ENCODE results near the gene MTMR10. TPM values are rescaled to one million over a fixed set of nuclear protein-coding genes. Genes with fewer than 3 reads are reported as not detected.
A peak's percentile ranks its signal among the peaks of the same experiment; 100 is the strongest.

MTMR10 gene
- total and polyA plus RNA-seq, 2 donors (not counting 3 experiments of a cell fraction or from before 2014, with no cell fraction given) = 48.3 to 88.5 TPM

DNA sequence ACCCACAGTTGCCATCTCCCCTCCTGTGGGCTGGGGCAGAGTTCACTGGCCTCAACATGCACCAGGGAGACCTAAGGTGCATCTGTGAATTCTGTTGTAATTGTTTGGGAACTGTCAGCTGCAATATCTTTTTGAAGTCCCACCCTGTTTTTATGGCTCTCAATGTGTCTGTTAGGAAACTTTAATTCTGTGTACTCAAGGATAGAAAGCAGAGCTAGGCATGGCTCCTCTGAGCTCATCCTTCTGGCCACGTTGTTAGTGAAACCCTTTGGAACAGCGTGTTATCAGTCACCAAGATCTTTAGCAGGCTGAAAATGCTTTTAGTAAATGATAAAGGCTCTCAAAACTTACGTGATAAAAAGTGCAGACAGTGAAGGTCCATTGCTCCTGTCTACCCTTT, 33.6 kb upstream of the MTMR10 start:
- ChIA-PET CTCF (interaction anchor here (1.7 to 2.9 kb wide), 5 partner anchors 9 to 104 kb away, joined by 5 to 13 read pairs (median 11); partner anchors contain the start of gene MTMR10), POLR2A (interaction anchor here (1.2 to 3.7 kb wide), 3 partner anchors 8 to 104 kb away, joined by 3 to 9 read pairs (median 3); partner anchors contain the start of gene MTMR10)
- FAIRE-seq (no peak), DNase-seq (ENCODE audit: low read depth, low spot score) (peak; percentile 43)
- Histone ChIP-seq H3K9me1 (replicated peaks; ENCODE audit: control insufficient read depth, extremely low read depth, insufficient read depth, low read length) (no peaks in the 10 kb centered on the region), H3K27ac (ENCODE audit: insufficient read depth, low read depth, low read length) (peak overlapping the region; percentile 100), H3K9ac (replicated peaks; ENCODE audit: extremely low read depth, insufficient read depth, low read length) (peak overlapping the region; percentile 80), H2AFZ (ENCODE audit: low read depth, low read length) (peak overlapping the region; percentile 80), H4K20me1 (replicated peaks; ENCODE audit: control insufficient read depth, extremely low read depth, insufficient read depth, low read length) (no peaks in the 10 kb centered on the region), H3K36me3 (ENCODE audit: control insufficient read depth in 2 of 2, extremely low read depth in 1 of 2, insufficient read depth in 2 of 2, low read length in 2 of 2) (no peaks in the 10 kb centered on the region), H3K4me2 (ENCODE audit: insufficient read depth, low read length) (peak overlapping the region; percentile 58), H3K27me3 (ENCODE audit: control insufficient read depth in 2 of 2, insufficient read depth in 2 of 2, low read length in 2 of 2) (no peaks in the 10 kb centered on the region), H3K79me2 (ENCODE audit: control insufficient read depth, insufficient read depth, low read length) (no peaks in the 10 kb centered on the region), H3K9me3 (replicated peaks; ENCODE audit: control insufficient read depth, insufficient read depth, low read length) (no peaks in the 10 kb centered on the region), H3K4me3 (replicated peaks in 1 of 3; ENCODE audit: insufficient read depth in 1 of 3, low read depth in 1 of 3, low read length in 3 of 3) (no peak overlapping the region), H3K4me1 (ENCODE audit: control insufficient read depth, extremely low read depth, insufficient read depth, low read length) (peaks cover 43% of the 10 kb centered on the region)
- no TSS peak for BruUV-seq (replicated peaks)
- dilution Hi-C loops (cut with MboI; ENCODE audit: extremely low pct_ligation_motif_present, low sequenced_read_pairs) = no loop called here
- intact Hi-C loops (cut with micrococcal nuclease) = loop anchor here (5.0 kb wide), 1 partner anchor 57 kb away; no protein-coding TSS in a partner anchor
- TF ChIP-seq, protein P1, sequence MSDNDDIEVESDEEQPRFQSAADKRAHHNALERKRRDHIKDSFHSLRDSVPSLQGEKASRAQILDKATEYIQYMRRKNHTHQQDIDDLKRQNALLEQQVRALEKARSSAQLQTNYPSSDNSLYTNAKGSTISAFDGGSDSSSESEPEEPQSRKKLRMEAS (IDR thresholded peaks at IDR 0.05; ENCODE audit: insufficient read depth, insufficient read length) = no peak
- TF ChIP-seq GATA2 (IDR thresholded peaks at IDR 0.05; ENCODE audit: insufficient read depth, insufficient read length, low read depth, low read length) (peak; percentile 80), POLR2AphosphoS5 (IDR thresholded peaks at IDR 0.05; ENCODE audit: insufficient read depth, low read depth, low read length) (no peak), FOS (IDR thresholded peaks at IDR 0.05; ENCODE audit: borderline replicate concordance, insufficient read depth, low read length) (no peak)

DNA sequence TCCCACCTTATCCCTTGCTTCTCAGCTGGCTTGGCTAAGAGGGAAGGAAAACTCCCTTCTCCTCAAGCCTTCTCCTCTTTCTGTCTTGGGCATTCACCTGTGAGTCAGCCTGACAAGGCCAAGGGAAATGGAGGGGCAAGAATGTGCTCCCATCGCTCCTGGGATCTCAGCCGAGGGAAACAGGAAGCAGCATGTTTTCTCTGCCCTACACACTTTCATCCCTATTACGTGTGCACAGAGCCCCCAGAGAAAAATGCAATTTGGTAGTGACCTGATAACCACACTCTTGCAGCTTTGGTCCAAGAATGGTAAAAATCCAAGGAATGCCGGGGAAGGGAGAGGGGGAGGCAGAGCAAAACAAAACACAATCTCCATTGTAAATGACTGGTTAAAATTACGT, 32.9 kb upstream of the MTMR10 start:
- H2AFZ ChIP-seq (ENCODE audit: low read depth, low read length) = no peak overlapping the region
- peak; percentile 97 for DNase-seq (ENCODE audit: low read depth, low spot score)
- peak; percentile 92 for FAIRE-seq
- no peaks in the 10 kb centered on the region for H3K36me3 ChIP-seq (ENCODE audit: control insufficient read depth in 2 of 2, extremely low read depth in 1 of 2, insufficient read depth in 2 of 2, low read length in 2 of 2)
- CTCF ChIA-PET = interaction anchor here (1.1 to 2.9 kb wide), 7 partner anchors 9 to 105 kb away, joined by 3 to 13 read pairs (median 7); partner anchors contain the start of gene MTMR10
- no peaks in the 10 kb centered on the region for H3K79me2 ChIP-seq (ENCODE audit: control insufficient read depth, insufficient read depth, low read length)
- peak overlapping the region; percentile 100 for H3K27ac ChIP-seq (ENCODE audit: insufficient read depth, low read depth, low read length)
- intact Hi-C loops (cut with micrococcal nuclease) = loop anchor here (5.0 kb wide), 1 partner anchor 58 kb away; no protein-coding TSS in a partner anchor
- H3K27me3 ChIP-seq (ENCODE audit: control insufficient read depth in 2 of 2, insufficient read depth in 2 of 2, low read length in 2 of 2) = no peaks in the 10 kb centered on the region
- H3K4me1 ChIP-seq (ENCODE audit: control insufficient read depth, extremely low read depth, insufficient read depth, low read length) = peaks cover 43% of the 10 kb centered on the region
- peak overlapping the region; percentile 80 for H3K9ac ChIP-seq (replicated peaks; ENCODE audit: extremely low read depth, insufficient read depth, low read length)
- TF ChIP-seq, protein P2, sequence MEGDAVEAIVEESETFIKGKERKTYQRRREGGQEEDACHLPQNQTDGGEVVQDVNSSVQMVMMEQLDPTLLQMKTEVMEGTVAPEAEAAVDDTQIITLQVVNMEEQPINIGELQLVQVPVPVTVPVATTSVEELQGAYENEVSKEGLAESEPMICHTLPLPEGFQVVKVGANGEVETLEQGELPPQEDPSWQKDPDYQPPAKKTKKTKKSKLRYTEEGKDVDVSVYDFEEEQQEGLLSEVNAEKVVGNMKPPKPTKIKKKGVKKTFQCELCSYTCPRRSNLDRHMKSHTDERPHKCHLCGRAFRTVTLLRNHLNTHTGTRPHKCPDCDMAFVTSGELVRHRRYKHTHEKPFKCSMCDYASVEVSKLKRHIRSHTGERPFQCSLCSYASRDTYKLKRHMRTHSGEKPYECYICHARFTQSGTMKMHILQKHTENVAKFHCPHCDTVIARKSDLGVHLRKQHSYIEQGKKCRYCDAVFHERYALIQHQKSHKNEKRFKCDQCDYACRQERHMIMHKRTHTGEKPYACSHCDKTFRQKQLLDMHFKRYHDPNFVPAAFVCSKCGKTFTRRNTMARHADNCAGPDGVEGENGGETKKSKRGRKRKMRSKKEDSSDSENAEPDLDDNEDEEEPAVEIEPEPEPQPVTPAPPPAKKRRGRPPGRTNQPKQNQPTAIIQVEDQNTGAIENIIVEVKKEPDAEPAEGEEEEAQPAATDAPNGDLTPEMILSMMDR (IDR thresholded peaks at IDR 0.05; ENCODE audit: extremely low read depth in 1 of 2, insufficient read depth in 1 of 2, low read depth in 1 of 2, low read length in 2 of 2) = no peak
- TF ChIP-seq JUN (IDR thresholded peaks at IDR 0.05; ENCODE audit: borderline replicate concordance, insufficient read depth, insufficient read length, low read depth) = peak; percentile 91
- peak; percentile 93 for TF ChIP-seq FOS (IDR thresholded peaks at IDR 0.05; ENCODE audit: borderline replicate concordance, insufficient read depth, low read length)
- TF ChIP-seq MYC (IDR thresholded peaks at IDR 0.05; ENCODE audit: low read depth, low read length) = peak; percentile 91
- TF ChIP-seq, protein P1 (IDR thresholded peaks at IDR 0.05; ENCODE audit: insufficient read depth, insufficient read length) = no peak
- peak; percentile 98 for TF ChIP-seq GATA2 (IDR thresholded peaks at IDR 0.05; ENCODE audit: insufficient read depth, insufficient read length, low read depth, low read length)
- peak; percentile 94 for TF ChIP-seq POLR2AphosphoS5 (IDR thresholded peaks at IDR 0.05; ENCODE audit: insufficient read depth, low read depth, low read length)
- peak; percentile 58 for TF ChIP-seq POLR2A (IDR thresholded peaks at IDR 0.05; ENCODE audit: low read depth, low read length)
- TF ChIP-seq EZH2 (IDR thresholded peaks at IDR 0.05; ENCODE audit: borderline replicate concordance, low read depth, low read length, severe bottlenecking) = no peak
- no peaks in the 10 kb centered on the region for H3K9me1 ChIP-seq (replicated peaks; ENCODE audit: control insufficient read depth, extremely low read depth, insufficient read depth, low read length)
- H3K9me3 ChIP-seq (replicated peaks; ENCODE audit: control insufficient read depth, insufficient read depth, low read length) = no peaks in the 10 kb centered on the region
- no TSS peak for BruUV-seq (replicated peaks)
- H3K4me2 ChIP-seq (ENCODE audit: insufficient read depth, low read length) = peak overlapping the region; percentile 58
- no peaks in the 10 kb centered on the region for H4K20me1 ChIP-seq (replicated peaks; ENCODE audit: control insufficient read depth, extremely low read depth, insufficient read depth, low read length)
- H3K4me3 ChIP-seq (replicated peaks in 1 of 3; ENCODE audit: insufficient read depth in 1 of 3, low read depth in 1 of 3, low read length in 3 of 3) = no peak overlapping the region
- dilution Hi-C loops (cut with MboI; ENCODE audit: extremely low pct_ligation_motif_present, low sequenced_read_pairs) = no loop called here
- POLR2A ChIA-PET = interaction anchor here (1.1 to 3.7 kb wide), 6 partner anchors 9 to 104 kb away, joined by 3 to 9 read pairs (median 4); partner anchors contain the start of gene MTMR10
